NCI-H2029 treated with DMSO at 0.1 percent for 48 hours (cell line): ENCODE data around the gene EFCAB8.
"Not testable (repeated sequence)": the region's sequence is repeated elsewhere in the genome, so short reads cannot be mapped to it uniquely, and the experiment has no call there.

ENCODE experiments used
- DNase-seq: peaks from one replicate; lab custom pipeline; 2025; lab: John Stamatoyannopoulos, UW

Gene EFCAB8

GRCh38 chr20:32957459-32957858 is 98.7 kb downstream of the EFCAB8 start:
- DNase-seq, result no peak

- no peak for DNase-seq
These were observed 99.9 kb downstream of the EFCAB8 start for GRCh38 chr20:32958574-32958973.

GRCh38 chr20:32959351-32960221 is 100.9 kb downstream of the EFCAB8 start:
- no peak for DNase-seq

- no peak for DNase-seq
These were observed 101.4 kb downstream of the EFCAB8 start for GRCh38 chr20:32960222-32960518.

GRCh38 chr20:32960849-32961731 is 102.4 kb downstream of the EFCAB8 start:
- DNase-seq, result no peak

GRCh38 chr20:32962053-32962452 is 103.3 kb downstream of the EFCAB8 start:
- no peak for DNase-seq

GRCh38 chr20:32962646-32963045 is 103.9 kb downstream of the EFCAB8 start:
- not testable (repeated sequence) for DNase-seq

GRCh38 chr20:32963176-32963575 is 104.5 kb downstream of the EFCAB8 start:
- no peak for DNase-seq

- no peak for DNase-seq
These were observed 105.9 kb downstream of the EFCAB8 start for GRCh38 chr20:32964575-32964974.

GRCh38 chr20:32965115-32965514 is 106.4 kb downstream of the EFCAB8 start:
- no peak for DNase-seq

GRCh38 chr20:32965581-32966373 is 107.1 kb downstream of the EFCAB8 start:
- DNase-seq, result no peak

- no peak for DNase-seq
These were observed 107.7 kb downstream of the EFCAB8 start for GRCh38 chr20:32966382-32966781.

GRCh38 chr20:32966881-32967781 is 108.4 kb downstream of the EFCAB8 start:
- DNase-seq, result no peak

GRCh38 chr20:32967961-32968457 is 109.3 kb downstream of the EFCAB8 start:
- DNase-seq, result no peak

GRCh38 chr20:32968478-32969241 is 109.9 kb downstream of the EFCAB8 start:
- no peak for DNase-seq

GRCh38 chr20:32969356-32970114 is 110.8 kb downstream of the EFCAB8 start:
- no peak for DNase-seq

- DNase-seq, result no peak
These were observed 111.6 kb downstream of the EFCAB8 start for GRCh38 chr20:32970115-32970972.

GRCh38 chr20:32970973-32971300 is 112.2 kb downstream of the EFCAB8 start:
- no peak for DNase-seq

GRCh38 chr20:32971703-32972161 is 113.0 kb downstream of the EFCAB8 start:
- DNase-seq, result no peak
